IPS-11a (cell line): ENCODE measurements around the gene STMN1.

ENCODE experiments used
- H3K4me3 ChIP-seq: one replicate; pipeline ENCODE4 v1.5.1; 2013; ENCODE audit warnings: low read depth, low read length, control low read depth

The STMN1 gene

GRCh38 chr1:25871704-25872494, 34.3 kb downstream of the STMN1 start:
- H3K4me3 ChIP-seq = no peak overlapping the region

GRCh38 chr1:25871086-25871703, 35.0 kb downstream of the STMN1 start:
- no peak overlapping the region for H3K4me3 ChIP-seq

GRCh38 chr1:25870614-25871013, 35.6 kb downstream of the STMN1 start:
- H3K4me3 ChIP-seq = no peak overlapping the region

- H3K4me3 ChIP-seq = no peak overlapping the region
These were observed 36.2 kb downstream of the STMN1 start for GRCh38 chr1:25869909-25870606.

- no peak overlapping the region for H3K4me3 ChIP-seq
These were observed 38.8 kb downstream of the STMN1 start for GRCh38 chr1:25867210-25867991.

- H3K4me3 ChIP-seq = no peak overlapping the region
These were observed 39.9 kb downstream of the STMN1 start for GRCh38 chr1:25866288-25866687.

GRCh38 chr1:25864434-25864833, 41.8 kb downstream of the STMN1 start:
- no peak overlapping the region for H3K4me3 ChIP-seq

GRCh38 chr1:25863486-25864262, 42.5 kb downstream of the STMN1 start:
- H3K4me3 ChIP-seq = no peak overlapping the region

GRCh38 chr1:25862785-25863485, 43.3 kb downstream of the STMN1 start:
- no peak overlapping the region for H3K4me3 ChIP-seq

- no peak overlapping the region for H3K4me3 ChIP-seq
These were observed 44.6 kb downstream of the STMN1 start for GRCh38 chr1:25861316-25862286.

GRCh38 chr1:25858906-25859789, 47.1 kb downstream of the STMN1 start, which contains the start of gene AUNIP:
Gene AUNIP, minus strand, starts transcription at chr1:25859457. Its CDS starts 100 bp downstream, at chr1:25859357.
- peak within 1 kb of the TSS; percentile 96 for H3K4me3 ChIP-seq

GRCh38 chr1:25858494-25858893, 47.7 kb downstream of the STMN1 start:
- peak overlapping the region; percentile 96 for H3K4me3 ChIP-seq

GRCh38 chr1:25856856-25857255, 49.4 kb downstream of the STMN1 start:
- no peak overlapping the region for H3K4me3 ChIP-seq

GRCh38 chr1:25854554-25854953, 51.7 kb downstream of the STMN1 start:
- no peak overlapping the region for H3K4me3 ChIP-seq
